HepG2 (cell line): ENCODE data around the gene CNOT1. TPM values are rescaled to one million over a fixed set of nuclear protein-coding genes. Genes with fewer than 3 reads are reported as not detected.

Source experiments
- ATAC-seq: fragments of 200-7000 bp; cut with Tn5 transposase; 3 replicates; pipeline ENCODE4 v1.9.1; 2020; ENCODE audit warnings: mild to moderate bottlenecking, moderate library complexity
- BruUV-seq: library from RNA; stranded (reverse); fragments of 400-500 nt; replicated peaks from 2 replicates; lab custom pipeline; 2021; lab: Mats Ljungman, UMichigan
- CTCF ChIA-PET: fragments of 300-600 bp; formaldehyde crosslinking; extraction: SDS; loops from one replicate; lab custom pipeline; 2021; ENCODE audit warnings: low total read pairs, inconsistent platforms, low intra/inter-chr PET ratio; lab: Yijun Ruan, JAX
- POLR2A ChIA-PET: fragments of 350-600 bp; sonication (Branson Sonifier 250); formaldehyde crosslinking; loops from one replicate; lab custom pipeline; 2020; ENCODE audit warnings: antibody characterized with exemption, inconsistent platforms; lab: Yijun Ruan, JAX
- DNase-seq: peaks from one replicate; pipeline ENCODE4 v3.0.0-alpha.2; 2015; ENCODE audit warnings: low spot score
- FAIRE-seq: peaks from 3 replicates; lab custom pipeline; 2011; peaks lifted over from hg19 to GRCh38; lab: Jason Lieb, UNC
- H2AFZ ChIP-seq: one replicate; pipeline ENCODE4 v1.6.1; 2011; ENCODE audit warnings: low read length, inconsistent platforms
- H3K27ac ChIP-seq: fragments of 300-600 bp; 3 replicates; pipeline ENCODE4 v1.8.0; 2011; ENCODE audit warnings: mixed run types, mild to moderate bottlenecking, mixed read lengths, low read length, inconsistent platforms; ENCODE audit not compliant: insufficient read depth; ENCODE audit errors: extremely low read length
- H3K27me3 ChIP-seq, 2 experiments: fragments of 200-600 bp in 1 of 2; 2 replicates in 1 of 2; 3 replicates in 1 of 2; pipeline versions ENCODE4 v1.6.0 to v1.8.0; 2011; ENCODE audit warnings: low read length in 2 of 2, mild to moderate bottlenecking in 2 of 2, moderate library complexity in 2 of 2, inconsistent platforms in 1 of 2; ENCODE audit not compliant: insufficient read depth in 2 of 2, control insufficient read depth in 1 of 2
- H3K36me3 ChIP-seq, 2 experiments: fragments of 200-600 bp in 1 of 2; replicated peaks in 1 of 2; 2 replicates in 1 of 2; 3 replicates in 1 of 2; pipeline versions ENCODE4 v1.5.1 to v1.8.0; 2011; ENCODE audit warnings: low read length in 2 of 2, inconsistent platforms in 1 of 2; ENCODE audit not compliant: insufficient read depth in 2 of 2, control insufficient read depth in 1 of 2
- H3K4me1 ChIP-seq: 2 replicates; pipeline ENCODE4 v1.5.1; 2012; ENCODE audit warnings: low read length, inconsistent platforms; ENCODE audit not compliant: insufficient read depth
- H3K4me2 ChIP-seq: 2 replicates; pipeline ENCODE4 v1.6.0; 2011; ENCODE audit warnings: low read depth, low read length, inconsistent platforms
- H3K4me3 ChIP-seq, 3 experiments: fragments of 200-600 bp in 1 of 3; sonication (generic), shearing (Covaris generic) in 1 of 3; replicated peaks in 1 of 3; 2 replicates each; pipeline ENCODE4 v1.5.1; 2011 to 2016; ENCODE audit warnings: low read length in 3 of 3, inconsistent platforms in 2 of 3, low read depth in 2 of 3, mild to moderate bottlenecking in 2 of 3, control low read depth in 1 of 3, mixed read lengths in 1 of 3; ENCODE audit not compliant: insufficient read depth in 1 of 3
- H3K79me2 ChIP-seq: one replicate; pipeline ENCODE4 v1.6.1; 2011; ENCODE audit warnings: low read length, inconsistent platforms; ENCODE audit not compliant: insufficient read depth
- H3K9ac ChIP-seq: 2 replicates; pipeline ENCODE4 v1.6.0; 2011; ENCODE audit warnings: mild to moderate bottlenecking, low read depth, low read length, inconsistent platforms; ENCODE audit not compliant: insufficient read depth
- H3K9me3 ChIP-seq: 2 replicates; pipeline ENCODE4 v1.5.1; 2012; ENCODE audit warnings: mild to moderate bottlenecking, low read length
- H4K20me1 ChIP-seq: 2 replicates; pipeline ENCODE4 v1.6.0; 2011; ENCODE audit warnings: inconsistent platforms, mild to moderate bottlenecking, low read length, moderate library complexity; ENCODE audit not compliant: insufficient read depth
- ARHGAP35 ChIP-seq: sonication (generic); formaldehyde crosslinking; IDR thresholded peaks from 2 replicates; pipeline ENCODE4 v1.9.0; 2022; ENCODE audit warnings: mild to moderate bottlenecking, inconsistent platforms, moderate library complexity, missing genetic modification reagents, borderline replicate concordance
- CEBPB ChIP-seq: IDR thresholded peaks from 2 replicates; pipeline ENCODE4 v1.6.1; 2011; ENCODE audit warnings: low read depth, low read length, improper control_type of control experiment, borderline replicate concordance
- CENPT ChIP-seq: sonication (generic); formaldehyde crosslinking; IDR thresholded peaks from 2 replicates; pipeline ENCODE4 v1.8.0; 2022; ENCODE audit warnings: low read depth, mild to moderate bottlenecking, moderate library complexity, missing genetic modification reagents
- DPF2 ChIP-seq: sonication (generic); formaldehyde crosslinking; IDR thresholded peaks from 2 replicates; pipeline ENCODE4 v1.4.0; 2020; ENCODE audit warnings: mild to moderate bottlenecking, low read depth, missing genetic modification reagents, borderline replicate concordance
- ELK4 ChIP-seq: sonication (generic); formaldehyde crosslinking; IDR thresholded peaks from 2 replicates; pipeline ENCODE4 v1.9.0; 2021; ENCODE audit warnings: missing genetic modification reagents, borderline replicate concordance
- GTF2F1 ChIP-seq: fragments of 150-350 bp; IDR thresholded peaks from 2 replicates; pipeline ENCODE4 v1.6.1; 2014; ENCODE audit warnings: low read length
- HNF1A ChIP-seq, 2 experiments: sonication (generic) in 1 of 2; formaldehyde crosslinking in 1 of 2; IDR thresholded peaks; 2 replicates each; pipeline versions ENCODE4 v1.4.0 to v1.6.1; 2016 to 2020; ENCODE audit warnings: borderline replicate concordance in 1 of 2, low read depth in 1 of 2, mild to moderate bottlenecking in 1 of 2, missing genetic modification reagents in 1 of 2
- JUN ChIP-seq: sonication (generic); formaldehyde crosslinking; IDR thresholded peaks from 2 replicates; pipeline ENCODE4 v1.4.0; 2020; ENCODE audit warnings: mild to moderate bottlenecking, missing genetic modification reagents
- KAT2B ChIP-seq: fragments of 150-350 bp; IDR thresholded peaks from 2 replicates; pipeline ENCODE4 v1.6.1; 2014; ENCODE audit warnings: low read depth, low read length, borderline replicate concordance
- PCBP1 ChIP-seq: fragments of 200-400 bp; formaldehyde crosslinking; IDR thresholded peaks from 2 replicates; pipeline ENCODE4 v1.6.1; 2017; ENCODE audit warnings: mild to moderate bottlenecking, low read depth, low read length, borderline replicate concordance
- POLR2G ChIP-seq: fragments of 200-400 bp; formaldehyde crosslinking; IDR thresholded peaks from 2 replicates; pipeline ENCODE4 v1.6.1; 2018; ENCODE audit warnings: mild to moderate bottlenecking, low read depth, low read length, moderate library complexity
- RFX1 ChIP-seq: fragments of 450-650 bp; IDR thresholded peaks from 2 replicates; pipeline ENCODE4 v1.6.1; 2017
- SCMH1 ChIP-seq: sonication (generic); formaldehyde crosslinking; IDR thresholded peaks from 2 replicates; pipeline ENCODE4 v1.9.0; 2021; ENCODE audit warnings: missing genetic modification reagents, mild to moderate bottlenecking, borderline replicate concordance
- SYNCRIP ChIP-seq: fragments of 200-400 bp; formaldehyde crosslinking; IDR thresholded peaks from 2 replicates; pipeline ENCODE4 v1.6.1; 2018; ENCODE audit warnings: mild to moderate bottlenecking, low read depth, low read length; ENCODE audit not compliant: insufficient read depth
- ZNF136 ChIP-seq: sonication (generic); formaldehyde crosslinking; IDR thresholded peaks from 2 replicates; pipeline ENCODE4 v1.8.1; 2022; ENCODE audit warnings: low read depth, mild to moderate bottlenecking, moderate library complexity, missing genetic modification reagents
- ZNF33B ChIP-seq: sonication (generic); formaldehyde crosslinking; IDR thresholded peaks from 2 replicates; pipeline ENCODE4 v1.5.1; 2020; ENCODE audit warnings: mild to moderate bottlenecking, missing genetic modification reagents
- ZNF563 ChIP-seq: sonication (generic); formaldehyde crosslinking; IDR thresholded peaks from 2 replicates; pipeline ENCODE4 v1.8.0; 2022; ENCODE audit warnings: mild to moderate bottlenecking, moderate library complexity, missing genetic modification reagents
- ZNF839 ChIP-seq: sonication (generic); formaldehyde crosslinking; IDR thresholded peaks from 2 replicates; pipeline ENCODE4 v1.4.0; 2020; ENCODE audit warnings: missing genetic modification reagents, mild to moderate bottlenecking, borderline replicate concordance
- WGBS: methylation state at CpG from one replicate; pipeline ENCODE4 v1.1.6; 2017; ENCODE audit warnings: low lambda C conversion rate; 5-methylcytosine and 5-hydroxymethylcytosine counted together
- in situ Hi-C: cut with HindIII; loops from 2 replicates; pipeline ENCODE4 v1.10.0; 2017; ENCODE audit warnings: low pct_unique_long_range_greater_than_20kb; ENCODE audit not compliant: extremely low pct_ligation_motif_present
- intact Hi-C: fragments of 100-400 bp; cut with micrococcal nuclease; formaldehyde crosslinking; loops from one replicate; pipeline ENCODE4 v1.10.0; 2022; ENCODE audit not compliant: unreplicated experiment
- polyA plus RNA-seq, 8 experiments: library from polyadenylated mRNA; depleted of rRNA in 3 of 8; stranded (reverse) in 7 of 8; unstranded in 1 of 8; fragments of >200 nt; fragmentation: Illumina TruSeq in 4 of 8; extraction: Trizol in 4 of 8; gene quantifications; 2 replicates each; pipeline versions ENCODE4 v1.2.1 to v1.2.3, GENCODE V29; 2011 to 2016; ENCODE audit warnings: low read depth in 4 of 8, missing spikeins in 1 of 8, mixed read lengths in 1 of 8; ENCODE audit not compliant: insufficient read depth in 1 of 8
- total RNA-seq, 5 experiments: library from RNA; depleted of rRNA; stranded (reverse); fragments of >200 nt; fragmentation: Illumina TruSeq; extraction: Trizol; gene quantifications; 2 replicates each; pipeline ENCODE4 v1.2.3, GENCODE V29; 2016; ENCODE audit warnings: low read depth in 1 of 5
- TF ChIP-seq, protein P1 (sequence below): IDR thresholded peaks from 2 replicates; pipeline ENCODE4 v1.6.1; 2016; ENCODE audit warnings: control low read depth

CNOT1 gene
- total and polyA plus RNA-seq, 2 of the 13 experiments (the other 11 are each of a cell fraction or from before 2014, with no cell fraction given): 188 to 232 TPM

GRCh38 chr16:58492735-58493134 lies 136.9 kb downstream of the CNOT1 start:
- no peak for FAIRE-seq
- no peak overlapping the region for H2AFZ ChIP-seq
- H3K4me3 ChIP-seq: no peak overlapping the region
- no TSS peak for BruUV-seq
- in situ Hi-C loops: no loop called here
- ChIA-PET POLR2A (no interaction called here), CTCF (no interaction called here)
- WGBS: 19% methylated on average over 5 of the region's 5 CpGs
- no peak for DNase-seq
- H3K9ac ChIP-seq: no peak overlapping the region
- no peaks in the 10 kb centered on the region for H3K9me3 ChIP-seq
- intact Hi-C loops: no loop called here
- TF ChIP-seq ZNF136 (CRISPR knock-in tag) (no peak), ARHGAP35 (CRISPR knock-in tag) (no peak), ZNF33B (CRISPR knock-in tag) (no peak), KAT2B (no peak), SCMH1 (CRISPR knock-in tag) (no peak), SYNCRIP (no peak), ELK4 (CRISPR knock-in tag) (no peak), POLR2G (no peak), GTF2F1 (no peak), ZNF563 (no peak), PCBP1 (no peak), HNF1A (IDR thresholded peaks at IDR 0.05; ENCODE audit: low read depth) (no peak), HNF1A (CRISPR knock-in tag; IDR thresholded peaks at IDR 0.05; ENCODE audit: borderline replicate concordance) (no peak), JUN (CRISPR knock-in tag) (no peak), CENPT (CRISPR knock-in tag) (no peak), ZNF839 (no peak), DPF2 (no peak), RFX1 (no peak), CEBPB (no peak)
- TF ChIP-seq, protein P1, sequence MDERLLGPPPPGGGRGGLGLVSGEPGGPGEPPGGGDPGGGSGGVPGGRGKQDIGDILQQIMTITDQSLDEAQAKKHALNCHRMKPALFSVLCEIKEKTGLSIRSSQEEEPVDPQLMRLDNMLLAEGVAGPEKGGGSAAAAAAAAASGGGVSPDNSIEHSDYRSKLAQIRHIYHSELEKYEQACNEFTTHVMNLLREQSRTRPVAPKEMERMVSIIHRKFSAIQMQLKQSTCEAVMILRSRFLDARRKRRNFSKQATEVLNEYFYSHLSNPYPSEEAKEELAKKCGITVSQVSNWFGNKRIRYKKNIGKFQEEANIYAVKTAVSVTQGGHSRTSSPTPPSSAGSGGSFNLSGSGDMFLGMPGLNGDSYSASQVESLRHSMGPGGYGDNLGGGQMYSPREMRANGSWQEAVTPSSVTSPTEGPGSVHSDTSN (CRISPR knock-in tag): no peak
- no peak overlapping the region for H3K4me2 ChIP-seq
- H3K36me3 ChIP-seq: no peaks in the 10 kb centered on the region
- peaks cover 0 to 18% of the 10 kb centered on the region in 2 experiments; a peak in 2 of 5 replicates for H3K27me3 ChIP-seq
- peaks cover 4% of the 10 kb centered on the region for H3K4me1 ChIP-seq
- H3K27ac ChIP-seq: no peak overlapping the region
- peaks cover 3% of the 10 kb centered on the region; the same call in 1 of the 2 replicates for H4K20me1 ChIP-seq
- no peaks in the 10 kb centered on the region for H3K79me2 ChIP-seq
- ATAC-seq: no peak
